Activated CD4-positive, alpha-beta T cell treated with anti-CD3 and anti-CD28 coated beads, Interleukin-2, amount 50 U/mL, for 24 hours (primary cell): ENCODE data around the gene KRT86.
"Not testable (repeated sequence)": the region's sequence is repeated elsewhere in the genome, so short reads cannot be mapped to it uniquely, and the experiment has no call there.

Experiments used
- DNase-seq, 2 donors: peaks; one replicate each; pipeline ENCODE4 v3.0.0-alpha.2; 2020; ENCODE audit warnings: low read depth in 1 of 2, low spot score in 1 of 2

KRT86 gene

DNA sequence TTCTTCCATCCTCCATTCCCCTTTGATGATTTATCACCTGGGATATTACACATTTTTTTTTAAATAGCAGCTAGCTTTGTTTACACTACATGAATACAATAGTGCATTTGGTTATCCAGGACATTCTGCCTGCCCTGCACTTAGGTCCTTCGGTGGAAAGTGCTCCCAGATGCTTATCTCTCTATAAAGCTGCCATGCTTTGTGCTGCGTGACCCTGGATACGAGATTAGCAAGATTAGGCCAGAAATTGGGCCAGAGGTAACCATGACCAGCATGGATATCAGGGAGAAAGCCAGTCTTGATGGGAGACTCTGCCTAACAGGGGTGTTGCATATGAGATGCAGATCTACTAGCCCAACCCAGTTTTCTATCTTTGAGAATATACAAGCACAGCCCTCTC is 58.9 kb downstream of the KRT86 start:
- no peak for DNase-seq

DNA sequence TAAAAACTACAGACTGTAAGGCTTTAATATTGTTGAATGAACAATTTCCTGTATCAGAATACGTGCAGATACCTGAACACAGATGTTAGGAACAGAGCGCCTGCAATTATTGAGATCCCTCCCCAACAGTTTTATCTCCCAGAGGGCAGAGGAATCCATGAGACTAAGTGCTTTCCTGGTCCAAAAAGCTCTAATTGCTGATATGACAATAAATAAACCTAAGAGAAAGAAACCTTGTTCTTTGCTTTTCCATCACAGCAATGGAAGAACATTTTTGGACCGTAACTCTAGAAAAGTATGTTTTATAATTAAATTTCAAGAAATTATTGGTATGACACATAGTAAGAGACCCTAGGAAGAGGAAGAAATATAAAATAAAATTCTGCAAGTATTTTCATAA is 59.7 kb downstream of the KRT86 start:
- DNase-seq, result no peak

DNA sequence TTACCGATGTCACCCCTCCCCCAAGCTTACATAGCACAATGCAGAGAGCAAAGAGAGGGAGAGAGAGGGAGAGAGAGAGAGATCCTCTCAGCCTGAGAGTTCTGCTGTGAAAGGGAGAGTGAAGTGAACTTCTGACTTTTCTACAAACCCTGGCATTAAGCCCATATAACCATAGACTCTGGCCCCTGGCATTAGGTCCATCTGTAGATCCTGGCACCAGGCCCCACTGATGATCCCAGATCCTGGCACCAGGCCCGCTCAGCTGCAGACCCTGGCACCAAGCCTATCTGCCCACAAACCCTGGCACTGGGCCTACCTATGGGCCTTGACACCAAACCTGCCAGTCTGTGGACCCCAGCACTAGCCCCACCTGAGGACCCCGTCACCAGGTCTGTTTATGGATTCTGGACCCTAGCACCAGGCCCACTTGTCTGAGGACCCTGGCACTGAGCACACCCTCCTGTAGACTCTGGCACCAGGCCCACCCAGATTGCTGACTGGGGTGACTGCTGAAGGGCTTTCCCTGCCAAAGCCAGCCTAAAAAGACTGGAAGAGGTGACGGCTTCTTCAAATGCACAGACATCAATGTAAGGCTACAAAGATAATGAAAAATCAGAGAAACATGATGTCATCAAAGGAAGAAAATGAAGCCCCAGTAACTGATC is 61.3 kb downstream of the KRT86 start:
- no peak for DNase-seq

DNA sequence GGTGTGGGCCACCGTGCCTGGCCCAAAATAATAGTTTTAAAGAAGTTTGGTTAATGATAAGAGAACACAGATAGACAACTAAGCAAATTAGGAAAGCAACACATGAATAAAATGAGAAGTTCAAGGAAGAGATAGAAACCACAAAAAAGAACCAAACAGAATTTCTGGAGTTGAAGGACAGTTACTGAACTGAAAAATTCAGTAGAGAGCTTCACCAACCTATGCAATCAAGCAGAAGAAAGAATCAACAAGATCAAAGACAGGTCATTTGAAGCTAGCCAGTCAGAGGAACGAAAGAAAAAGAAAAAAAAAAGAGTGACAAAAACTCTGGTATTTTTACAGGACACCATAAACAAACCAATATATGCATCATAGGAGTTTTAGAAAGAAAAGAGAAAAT is 62.2 kb downstream of the KRT86 start:
- DNase-seq, result no peak

DNA sequence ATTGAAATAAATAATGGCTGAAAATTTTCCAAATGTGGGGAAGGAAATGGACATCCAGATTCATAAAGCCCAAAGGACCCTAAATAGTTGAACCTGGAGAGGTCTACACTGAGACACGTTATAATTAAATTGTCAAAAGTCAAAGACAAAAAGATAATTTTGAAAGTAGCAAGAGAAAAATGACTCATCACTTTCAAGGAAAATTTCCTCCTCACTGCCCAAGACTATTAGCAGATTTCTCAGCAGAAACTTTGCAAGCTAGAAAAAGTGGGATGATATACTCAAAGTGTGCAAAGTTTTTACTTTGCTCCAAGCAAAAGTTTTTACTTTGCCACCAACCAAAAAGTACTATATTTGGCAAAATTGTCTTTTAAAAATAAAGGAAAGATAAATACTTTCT is 62.6 kb downstream of the KRT86 start:
- no peak for DNase-seq

DNA sequence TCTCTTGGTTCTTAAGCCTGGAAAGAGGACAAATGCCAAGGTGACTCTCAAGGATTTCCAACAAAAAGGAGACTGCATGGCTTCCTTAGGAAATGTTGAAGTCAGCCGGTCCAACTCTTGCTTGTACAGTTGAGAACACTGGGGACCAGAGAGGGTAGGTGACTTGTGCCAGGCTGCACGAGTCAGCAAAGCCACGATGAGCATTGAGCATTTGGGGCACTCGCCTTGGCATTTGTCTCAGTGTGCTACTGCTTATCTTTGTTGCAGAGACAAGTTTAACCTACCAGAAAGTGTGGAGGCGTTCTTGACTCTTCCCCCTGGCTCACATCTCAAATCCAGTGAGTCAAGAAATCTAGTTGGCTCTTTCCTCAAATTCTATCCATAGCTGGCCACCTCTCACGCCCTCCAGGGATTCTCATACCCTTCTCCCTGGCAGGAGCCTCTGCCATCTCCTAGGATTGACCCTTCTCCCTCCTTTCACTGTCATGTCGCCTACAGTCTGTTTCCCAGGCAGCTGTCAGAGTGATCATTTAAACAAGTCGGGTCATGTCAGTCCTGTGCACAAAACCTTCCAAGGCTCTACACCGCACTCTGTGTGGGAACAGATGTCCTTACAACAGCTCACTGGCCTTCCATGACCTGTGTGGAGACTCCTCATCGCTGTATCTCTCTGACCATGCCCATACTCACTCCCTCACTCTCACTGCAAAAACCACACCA is 64.0 kb downstream of the KRT86 start:
- DNase-seq, result no peak

DNA sequence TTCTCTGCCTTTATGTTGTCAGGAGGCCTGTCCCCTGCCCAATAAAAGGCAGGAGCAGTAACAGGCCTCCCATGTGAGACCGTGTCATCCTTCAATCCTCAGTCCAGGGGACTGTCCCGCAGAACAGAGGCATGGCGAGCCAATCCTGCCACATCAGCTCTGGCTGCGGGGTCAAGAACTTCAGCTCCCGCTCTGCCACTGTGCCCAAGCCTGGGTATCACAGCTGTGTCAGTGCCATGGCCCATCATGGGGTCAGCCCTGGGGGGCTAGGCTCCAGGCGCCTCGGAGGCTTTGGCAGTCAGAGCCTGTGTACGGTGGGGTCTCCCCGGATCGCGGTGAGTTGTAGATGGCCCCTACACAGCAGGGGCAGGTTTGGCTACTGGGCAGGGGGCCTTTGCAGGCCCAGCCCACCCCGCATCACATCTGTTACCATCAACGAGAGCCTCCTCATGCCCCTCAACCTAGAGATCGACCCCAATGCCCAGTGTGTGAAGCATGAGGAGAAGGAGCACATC is 66.7 kb downstream of the KRT86 start:
- DNase-seq, result no peak

DNA sequence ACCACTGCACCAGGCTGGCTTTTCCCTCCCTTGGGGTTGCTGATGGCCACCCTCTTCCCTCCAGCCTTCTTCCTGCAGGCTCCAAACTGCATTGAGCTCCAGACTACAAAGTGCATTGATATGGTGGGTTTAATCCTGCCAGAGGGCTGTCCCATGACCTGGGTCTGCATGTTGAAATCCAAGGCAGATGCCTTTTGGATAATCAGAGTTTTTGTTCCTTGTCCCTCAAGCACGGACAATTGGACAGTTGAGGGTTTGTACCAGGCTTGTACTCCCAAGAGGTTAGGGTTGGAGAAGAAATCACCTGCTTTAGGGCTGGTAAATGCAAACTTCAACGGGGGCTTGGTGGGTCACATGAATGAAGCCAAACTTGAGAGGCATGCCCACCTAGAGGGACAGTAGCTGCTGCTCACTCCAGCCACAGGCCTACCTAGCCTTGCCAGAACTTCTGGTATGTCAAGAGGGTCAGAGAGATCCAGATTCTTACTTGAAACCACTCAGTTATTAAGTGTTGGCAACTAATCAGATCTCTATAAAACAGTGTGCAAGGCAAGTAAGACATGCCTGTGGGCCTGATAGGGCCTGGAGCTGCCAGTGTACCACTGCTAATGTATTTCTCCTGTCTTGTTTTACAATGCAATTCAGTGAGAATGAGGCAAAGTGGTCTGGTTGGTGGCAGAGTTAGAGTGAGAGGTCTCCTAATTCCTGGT is 68.5 kb downstream of the KRT86 start:
- no peak for DNase-seq

DNA sequence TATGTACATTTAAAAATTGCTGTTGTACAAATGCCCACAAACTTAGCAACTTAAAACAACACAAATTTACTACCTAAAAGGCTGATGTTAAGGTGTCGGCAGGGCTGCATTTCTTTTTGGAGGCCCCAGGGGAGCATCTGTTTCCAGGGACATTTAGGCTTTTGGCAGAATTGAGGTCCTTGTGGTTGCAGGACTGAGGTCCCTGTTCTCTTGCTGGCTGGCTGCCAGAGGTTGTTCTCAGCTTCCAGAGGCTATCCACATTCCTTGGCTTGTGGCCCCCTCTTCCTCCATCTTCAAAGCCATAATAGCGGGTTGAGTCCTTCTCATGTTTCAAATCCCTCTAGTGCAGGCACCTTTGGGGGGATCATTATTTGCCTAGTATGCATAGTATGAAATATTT is 69.1 kb downstream of the KRT86 start:
- DNase-seq, result no peak

DNA sequence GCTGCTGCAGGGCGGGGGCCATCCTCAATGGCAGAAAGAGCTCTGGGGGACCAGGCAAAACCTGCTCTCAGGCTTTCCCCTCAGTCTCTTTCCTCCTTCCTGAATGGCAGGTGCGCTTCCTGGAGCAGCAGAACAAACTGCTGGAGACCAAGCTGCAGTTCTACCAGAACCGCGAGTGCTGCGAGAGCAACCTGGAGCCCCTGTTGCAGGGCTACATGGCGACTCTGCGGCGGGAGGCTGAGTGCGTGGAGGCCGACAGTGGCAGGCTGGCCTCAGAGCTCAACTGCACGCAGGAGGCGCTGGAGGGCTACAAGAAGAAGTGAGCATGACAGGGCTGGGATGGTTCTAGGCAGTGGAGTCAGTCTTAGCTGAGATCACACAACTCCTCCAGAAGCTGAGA is 69.7 kb downstream of the KRT86 start:
- no peak for DNase-seq

DNA sequence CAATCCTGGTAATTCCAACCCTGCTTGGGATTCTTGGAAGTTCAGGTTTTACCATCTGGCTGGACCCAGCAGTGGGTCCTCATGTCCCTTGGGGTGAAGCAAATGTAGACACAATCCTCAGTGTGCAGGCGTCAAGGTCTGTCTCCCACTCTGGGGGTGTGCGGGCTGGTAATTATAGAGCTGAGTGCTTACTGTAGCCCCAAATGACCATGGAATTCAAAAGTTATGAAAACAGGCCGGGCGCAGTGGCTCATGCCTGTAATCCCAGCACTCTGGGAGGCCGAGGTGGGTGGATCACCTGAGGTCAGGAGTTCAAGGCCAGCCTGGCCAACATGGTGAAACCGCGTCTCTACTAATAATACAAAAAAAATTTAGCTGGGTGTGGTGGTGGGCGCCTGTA is 70.6 kb downstream of the KRT86 start:
- DNase-seq, result not testable (repeated sequence)

DNA sequence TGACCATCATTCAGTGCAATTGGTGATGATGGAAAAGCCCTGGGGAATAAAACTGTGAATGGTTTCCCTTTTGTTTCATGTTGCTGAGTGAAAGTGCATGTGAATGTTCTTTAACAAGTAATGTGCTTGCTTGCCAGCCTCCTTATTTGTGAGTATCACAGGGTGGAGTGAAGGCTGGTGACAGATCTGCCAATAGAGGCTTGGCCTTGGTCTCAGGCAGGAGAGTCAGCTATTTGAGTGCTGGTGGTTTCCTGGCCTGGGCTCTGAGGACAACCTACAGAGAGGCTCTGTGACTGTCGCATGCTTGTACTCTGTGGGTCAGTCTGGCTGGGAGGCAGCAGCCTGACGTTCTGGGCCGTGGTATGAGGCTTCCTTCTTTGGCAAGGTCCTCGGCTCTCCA is 72.1 kb downstream of the KRT86 start:
- DNase-seq, result no peak

DNA sequence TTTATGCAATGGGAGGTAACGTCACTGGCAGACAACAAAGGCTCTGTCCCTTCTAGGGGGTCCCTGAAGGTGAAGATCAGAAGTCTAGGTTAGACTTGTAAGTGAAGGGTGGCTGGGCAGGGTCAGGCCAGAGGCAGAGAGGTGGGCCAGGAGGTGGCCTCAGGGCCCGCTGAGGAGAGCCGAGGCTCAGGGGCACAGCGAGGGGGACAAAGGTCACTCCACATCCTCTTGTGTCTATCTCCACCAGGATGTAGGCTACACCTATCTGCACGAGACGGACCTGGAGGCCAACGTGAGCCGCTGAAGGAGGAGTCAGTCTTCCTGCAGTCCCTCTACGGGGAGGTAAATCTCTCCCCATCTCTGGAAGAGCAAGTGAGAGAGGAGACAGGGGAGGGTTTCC is 72.6 kb downstream of the KRT86 start:
- no peak for DNase-seq

DNA sequence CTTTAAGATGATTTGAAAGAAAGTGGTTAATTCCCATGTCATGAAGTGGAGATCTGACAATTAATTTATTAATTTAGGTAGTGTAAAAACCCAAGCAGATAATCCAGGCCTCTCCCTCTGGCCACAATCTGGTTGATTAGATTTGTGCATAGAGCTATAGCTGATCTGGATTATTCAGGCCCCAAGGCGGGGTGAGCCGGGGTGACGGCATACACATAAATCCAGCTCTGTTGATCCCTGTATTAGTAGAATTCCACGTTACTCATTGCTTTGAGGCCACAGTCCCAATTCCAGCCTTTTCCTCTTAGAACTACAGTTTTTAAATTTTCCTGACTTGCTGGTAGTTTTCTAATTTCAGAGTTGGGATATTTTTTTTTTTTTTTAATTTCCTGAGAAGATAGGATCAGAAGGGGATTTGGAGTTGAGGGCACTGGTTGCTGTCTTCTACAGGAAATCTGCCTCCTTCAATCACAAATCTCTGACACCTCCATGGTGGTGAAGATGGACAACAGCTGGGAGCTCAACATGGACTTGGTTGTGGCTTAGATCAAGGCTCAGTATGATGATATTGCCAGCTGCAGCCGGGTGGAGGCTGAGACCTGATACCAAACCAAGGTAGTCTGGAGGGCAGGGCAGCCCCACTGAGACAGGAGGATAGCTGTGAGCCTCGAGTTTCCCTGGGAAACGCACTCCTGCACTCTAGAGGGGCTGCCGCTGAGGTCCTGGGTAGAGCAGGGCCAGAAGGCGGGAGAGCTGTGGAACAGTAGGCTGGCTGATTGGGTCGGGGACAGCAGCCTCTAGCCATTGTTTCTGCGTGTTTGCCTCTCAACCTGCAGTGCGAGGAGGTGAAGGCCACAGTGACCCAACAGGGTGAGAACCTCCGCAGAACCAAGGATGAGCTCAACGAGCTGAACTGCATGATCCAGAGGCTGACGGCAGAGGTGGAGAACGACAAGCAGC is 73.4 kb downstream of the KRT86 start:
- DNase-seq, result no peak

DNA sequence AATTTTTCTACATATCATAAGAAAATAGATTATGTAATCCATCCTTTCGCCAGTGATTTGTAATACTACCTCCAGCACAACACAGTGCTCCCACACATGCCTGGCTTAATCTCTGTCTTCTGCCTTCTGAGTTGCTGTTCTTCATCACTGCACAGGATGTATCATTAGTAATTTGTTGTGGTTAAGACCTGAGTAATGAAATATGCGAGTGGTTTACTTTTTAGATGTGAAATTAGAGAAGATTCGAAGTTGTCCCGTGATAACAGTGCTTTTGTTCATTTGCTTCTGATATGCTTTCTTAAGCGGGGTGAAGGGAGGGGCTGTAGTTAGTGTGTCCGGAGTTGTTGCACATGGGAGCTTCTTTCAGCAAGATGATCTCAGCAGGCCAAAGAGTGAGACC is 74.8 kb downstream of the KRT86 start:
- DNase-seq, result no peak

DNA sequence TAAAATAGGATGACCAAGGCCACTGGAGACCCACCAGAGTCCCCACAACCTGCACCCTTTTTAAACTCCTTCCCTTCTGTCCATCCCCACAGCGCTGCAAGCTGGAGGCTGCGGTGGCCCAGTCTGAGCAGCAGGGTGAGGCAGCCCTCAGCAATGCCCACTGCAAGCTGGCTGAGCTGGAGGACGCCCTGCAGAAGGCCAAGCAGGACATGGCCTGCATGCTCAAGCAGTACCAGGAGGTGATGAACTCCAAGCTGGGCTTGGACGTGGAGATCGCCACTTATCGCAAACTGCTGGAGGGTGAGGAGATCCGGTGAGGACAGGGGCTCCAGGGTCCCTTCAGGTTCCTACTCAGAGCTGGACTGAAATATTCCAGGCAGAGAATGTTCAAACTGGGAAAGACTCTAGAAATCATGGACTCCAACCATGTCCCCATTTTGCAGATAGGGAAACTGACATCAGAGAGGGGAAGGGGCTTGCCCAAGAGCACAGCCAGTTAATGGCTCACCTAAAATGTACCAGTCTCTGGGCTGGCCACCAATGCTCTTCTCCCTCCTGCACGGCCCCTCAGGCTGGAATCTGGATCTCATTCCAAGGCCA is 75.7 kb downstream of the KRT86 start:
- DNase-seq, result no peak

DNA sequence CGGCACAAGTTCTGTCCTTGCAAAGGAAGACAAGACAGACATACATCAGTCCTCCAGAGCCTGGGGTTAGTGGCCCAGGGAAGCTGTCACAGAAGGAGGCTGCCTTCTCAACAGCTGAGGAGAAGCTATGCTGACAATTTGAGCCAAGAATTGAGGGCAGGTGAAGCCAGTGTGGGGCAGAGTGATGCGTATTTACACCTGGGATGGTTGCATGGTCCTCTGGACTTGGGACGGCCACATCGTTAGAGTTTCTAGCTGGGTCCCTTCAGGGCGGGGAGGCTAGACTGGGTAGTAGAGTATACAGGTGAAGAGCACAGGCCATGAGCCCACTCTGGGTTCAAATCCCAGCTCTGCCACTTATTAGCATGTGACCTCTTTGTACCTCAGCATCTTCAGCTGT is 76.3 kb downstream of the KRT86 start:
- DNase-seq, result no peak

DNA sequence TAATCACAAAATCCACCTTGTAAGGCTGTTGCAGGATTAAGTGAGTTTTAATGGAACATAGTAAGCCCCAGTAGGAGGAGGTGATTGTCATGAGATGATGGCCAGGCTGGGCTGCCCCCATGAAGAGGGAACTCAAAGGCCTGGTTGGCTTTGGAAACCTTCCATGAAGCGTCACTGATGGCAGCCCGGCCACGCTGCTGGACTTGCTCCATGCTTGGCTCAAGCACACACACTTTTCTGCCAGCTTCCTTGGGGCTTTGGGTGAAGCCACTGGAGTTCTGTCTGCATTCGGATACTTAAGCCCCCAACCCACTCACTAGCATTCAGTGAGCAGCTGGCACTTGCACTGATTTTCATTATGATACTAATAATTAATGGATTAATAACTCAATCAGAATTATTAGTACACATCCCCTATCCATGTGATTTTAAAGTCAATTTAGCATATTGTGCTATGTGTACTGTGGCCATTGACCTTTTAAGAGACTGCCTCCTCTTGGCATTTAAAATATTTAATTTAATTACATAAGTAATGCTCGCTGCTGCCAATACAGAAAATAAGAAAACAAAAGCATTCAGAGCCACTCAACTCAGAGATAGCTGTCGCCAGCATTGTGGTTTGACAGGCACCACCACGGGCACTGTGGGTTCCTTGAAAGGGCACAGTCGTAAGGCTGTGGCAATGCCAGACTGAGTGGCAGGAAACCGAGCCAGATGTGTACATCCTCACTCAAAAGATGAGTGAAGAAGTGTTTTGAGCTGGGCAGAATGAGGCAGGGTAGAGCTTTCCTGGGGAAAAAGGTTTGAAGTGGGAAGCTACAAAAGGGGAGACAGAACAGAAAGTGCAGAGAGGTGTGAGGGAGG is 77.0 kb downstream of the KRT86 start:
- DNase-seq, result no peak

DNA sequence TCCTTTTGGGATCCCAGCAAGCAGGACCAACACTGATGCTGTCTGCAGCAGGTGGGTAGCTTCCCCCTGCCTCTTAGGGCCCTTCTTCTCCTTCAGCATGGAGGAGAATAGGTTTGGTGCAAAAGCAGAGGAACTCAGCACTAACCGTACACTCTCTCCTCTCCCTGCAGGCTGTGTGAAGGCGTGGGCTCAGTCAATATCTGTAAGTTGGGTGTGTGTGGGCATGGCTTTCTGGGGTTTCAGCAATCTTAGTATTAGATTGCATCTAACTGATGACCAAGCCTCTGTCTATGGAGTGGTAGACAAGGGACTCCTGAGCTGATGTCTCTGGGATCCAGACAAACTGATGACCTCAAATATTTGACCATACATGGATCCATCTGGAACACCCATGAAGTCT is 78.5 kb downstream of the KRT86 start:
- DNase-seq, result no peak

DNA sequence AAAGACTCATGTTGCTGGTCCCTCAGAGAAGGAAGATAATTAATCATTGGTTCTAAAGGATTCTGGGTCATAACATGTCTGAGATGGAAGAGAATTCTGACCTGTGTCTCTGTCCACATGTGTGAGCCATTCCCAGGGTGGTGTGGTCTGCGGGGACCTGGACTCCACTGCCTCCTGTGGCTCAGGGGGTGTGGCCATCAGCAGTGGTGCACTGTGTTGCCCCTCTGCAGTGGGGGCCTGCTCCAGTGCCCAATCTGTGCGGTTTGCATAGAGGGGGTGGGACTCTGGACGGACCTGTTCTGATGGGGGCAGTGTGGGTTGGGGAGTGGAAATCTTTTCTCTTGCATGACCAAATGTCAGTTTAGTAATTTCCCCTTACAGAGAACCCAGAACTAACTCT is 79.3 kb downstream of the KRT86 start:
- DNase-seq, result no peak
